ENCODE data around the gene UPK1A. TPM values are rescaled to one million over a fixed set of nuclear protein-coding genes. Genes with fewer than 3 reads are reported as not detected.

Gene UPK1A
- total RNA-seq, 1 experiment from 2014 or later = 0.69 TPM

DNA sequence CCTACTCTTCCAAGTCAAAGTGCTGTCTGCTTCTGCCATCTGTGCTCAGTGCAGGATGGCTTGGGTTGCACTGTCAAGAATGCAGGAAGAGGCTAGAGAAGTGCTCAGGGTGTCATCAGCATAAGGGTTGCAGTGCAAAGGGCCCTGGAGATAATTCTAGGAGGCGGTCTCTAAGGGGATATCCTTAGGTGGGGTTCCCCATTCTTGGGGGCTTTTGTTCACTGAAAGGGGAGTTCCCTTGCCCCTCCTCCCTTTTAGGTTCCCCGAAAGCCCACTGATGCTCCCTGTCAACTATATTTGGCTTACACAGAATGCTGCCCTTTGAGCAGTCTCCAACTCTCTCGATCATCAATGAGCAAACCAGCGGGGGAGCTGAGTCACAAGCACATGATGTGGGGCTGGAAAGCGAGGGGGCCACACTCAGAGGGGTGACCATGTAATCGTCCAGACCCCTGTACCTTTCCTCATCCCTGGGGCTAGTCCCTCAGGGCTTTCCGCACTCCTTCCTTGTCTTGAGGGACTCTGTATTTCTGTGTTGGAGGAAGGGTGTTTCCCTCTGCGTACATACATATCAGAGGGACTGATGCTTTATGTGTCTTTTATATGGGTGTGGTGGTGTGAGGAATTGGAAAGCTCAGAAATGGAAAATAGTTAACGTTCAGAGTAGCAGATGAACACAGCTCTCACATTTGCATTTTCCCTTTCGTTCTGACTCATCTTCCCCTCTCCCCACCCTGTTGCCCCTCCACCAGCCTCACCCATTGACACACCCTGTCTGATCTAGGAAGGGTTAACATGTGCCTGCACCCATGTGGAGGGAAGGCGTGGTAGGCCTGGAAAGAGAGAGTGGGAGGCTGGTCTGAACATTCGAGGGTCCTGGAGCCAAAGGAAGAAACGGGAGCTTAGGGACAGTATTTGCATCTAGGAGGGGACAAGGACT lies 44.7 kb downstream of the UPK1A start:
- no peak for DNase-seq (ENCODE audit: low read depth, low spot score)
- Histone ChIP-seq H3K9me3 (ENCODE audit: control insufficient read depth in 1 of 2, insufficient read depth in 1 of 2, low read depth in 1 of 2, low read length in 2 of 2) (no peaks in the 10 kb centered on the region), H4K20me1 (ENCODE audit: insufficient read depth) (no peaks in the 10 kb centered on the region), H3K27me3 (ENCODE audit: insufficient read depth, low read length) (no peaks in the 10 kb centered on the region), H3K9ac (ENCODE audit: low read length) (no peak overlapping the region), H3K79me2 (ENCODE audit: insufficient read depth, low read length) (peaks cover 5% of the 10 kb centered on the region; the same call in 1 of the 2 replicates), H3K36me3 (ENCODE audit: control insufficient read depth in 1 of 2, insufficient read depth in 2 of 2, low read length in 2 of 2) (no peaks in the 10 kb centered on the region), H3K27ac (ENCODE audit: low read depth, low read length) (no peak overlapping the region), H3K9me2 (ENCODE audit: insufficient read depth) (no peaks in the 10 kb centered on the region), H3K4me3 (replicated peaks in 1 of 2; ENCODE audit: low read depth in 1 of 2, low read length in 2 of 2) (no peak overlapping the region), H3K4me2 (ENCODE audit: low read length) (no peak overlapping the region), H2AFZ (ENCODE audit: low read depth, low read length, poor library complexity, severe bottlenecking) (no peak overlapping the region), H3K4me1 (ENCODE audit: control insufficient read depth in 1 of 2, insufficient read depth in 2 of 2, low read length in 2 of 2) (peaks cover 7 to 22% of the 10 kb centered on the region in 2 experiments; a peak in 3 of 4 replicates)
- RAD21 ChIA-PET (ENCODE audit: low non-redundant PET in 1 of 2, low total read pairs in 2 of 2, uncharacterized antibody in 2 of 2, unreplicated experiment in 2 of 2) = no interaction called here
- CTCF ChIA-PET = interaction anchor here (0.6 to 1.6 kb wide), 3 partner anchors 14 to 109 kb away, joined by 3 to 4 read pairs (median 4); no protein-coding TSS in a partner anchor
- intact Hi-C loops (cut with micrococcal nuclease) = loop anchor here (10.0 kb wide), 1 partner anchor 356 kb away; the partner anchor contains the start of gene FFAR3
- BruUV-seq (replicated peaks) = no TSS peak
- POLR2A ChIA-PET = interaction anchor here (1.2 kb wide), 1 partner anchor 37 kb away, joined by 3 read pairs; the partner anchor contains the start of gene LIN37
- ATAC-seq = no peak
- TF ChIP-seq JUND (IDR thresholded peaks at IDR 0.05) = no peak
- TF ChIP-seq CEBPB (IDR thresholded peaks at IDR 0.05; ENCODE audit: low read depth) = no peak
- no peak for TF ChIP-seq EZH2phosphoT487 (IDR thresholded peaks at IDR 0.05; ENCODE audit: borderline replicate concordance)
- TF ChIP-seq YY1 (IDR thresholded peaks at IDR 0.05; ENCODE audit: extremely low read depth, insufficient replicate concordance, low read depth, low read length) = no peak
- TF ChIP-seq, protein P1, sequence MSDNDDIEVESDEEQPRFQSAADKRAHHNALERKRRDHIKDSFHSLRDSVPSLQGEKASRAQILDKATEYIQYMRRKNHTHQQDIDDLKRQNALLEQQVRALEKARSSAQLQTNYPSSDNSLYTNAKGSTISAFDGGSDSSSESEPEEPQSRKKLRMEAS (IDR thresholded peaks at IDR 0.05) = no peak
- TF ChIP-seq ZNF274 (IDR thresholded peaks at IDR 0.05; ENCODE audit: low read depth, low read length) = no peak
- no peak for TF ChIP-seq FOSL1 (IDR thresholded peaks at IDR 0.05; ENCODE audit: low read depth)
- TF ChIP-seq, protein P2, sequence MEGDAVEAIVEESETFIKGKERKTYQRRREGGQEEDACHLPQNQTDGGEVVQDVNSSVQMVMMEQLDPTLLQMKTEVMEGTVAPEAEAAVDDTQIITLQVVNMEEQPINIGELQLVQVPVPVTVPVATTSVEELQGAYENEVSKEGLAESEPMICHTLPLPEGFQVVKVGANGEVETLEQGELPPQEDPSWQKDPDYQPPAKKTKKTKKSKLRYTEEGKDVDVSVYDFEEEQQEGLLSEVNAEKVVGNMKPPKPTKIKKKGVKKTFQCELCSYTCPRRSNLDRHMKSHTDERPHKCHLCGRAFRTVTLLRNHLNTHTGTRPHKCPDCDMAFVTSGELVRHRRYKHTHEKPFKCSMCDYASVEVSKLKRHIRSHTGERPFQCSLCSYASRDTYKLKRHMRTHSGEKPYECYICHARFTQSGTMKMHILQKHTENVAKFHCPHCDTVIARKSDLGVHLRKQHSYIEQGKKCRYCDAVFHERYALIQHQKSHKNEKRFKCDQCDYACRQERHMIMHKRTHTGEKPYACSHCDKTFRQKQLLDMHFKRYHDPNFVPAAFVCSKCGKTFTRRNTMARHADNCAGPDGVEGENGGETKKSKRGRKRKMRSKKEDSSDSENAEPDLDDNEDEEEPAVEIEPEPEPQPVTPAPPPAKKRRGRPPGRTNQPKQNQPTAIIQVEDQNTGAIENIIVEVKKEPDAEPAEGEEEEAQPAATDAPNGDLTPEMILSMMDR (IDR thresholded peaks at IDR 0.05 in 2 of 3, conservative IDR thresholded peaks at IDR 0.05 in 1 of 3; ENCODE audit: borderline replicate concordance in 1 of 3, insufficient read depth in 1 of 3, low read depth in 2 of 3, low read length in 2 of 3) = no peak

Measured in HCT116 (cell line).